DND-41 (cell line): ENCODE data around the gene TAF5L.

Experiments used
- ATAC-seq: fragments of 200-7000 bp; cut with Tn5 transposase; 3 replicates; pipeline ENCODE4 v1.9.1; 2021; ENCODE audit warnings: low read depth; ENCODE audit not compliant: insufficient read depth
- DNase-seq: peaks from one replicate; pipeline ENCODE4 v3.0.0-alpha.2; 2020
- H2AFZ ChIP-seq: 2 replicates; pipeline ENCODE4 v1.6.0; 2012; ENCODE audit warnings: low read depth, low read length
- H3K27ac ChIP-seq: 2 replicates; pipeline ENCODE4 v1.5.1; 2012; ENCODE audit warnings: low read length, inconsistent platforms
- H3K27me3 ChIP-seq: fragments of 200-600 bp; sonication (generic); 2 replicates; pipeline ENCODE4 v1.6.0; 2012; ENCODE audit warnings: low read length, mild to moderate bottlenecking, inconsistent platforms; ENCODE audit not compliant: insufficient read depth, poor library complexity
- H3K36me3 ChIP-seq: 2 replicates; pipeline ENCODE4 v1.5.1; 2012; ENCODE audit warnings: low read length, inconsistent platforms; ENCODE audit not compliant: insufficient read depth
- H3K4me1 ChIP-seq: 2 replicates; pipeline ENCODE4 v1.5.1; 2012; ENCODE audit warnings: mild to moderate bottlenecking, low read length; ENCODE audit not compliant: insufficient read depth
- H3K4me2 ChIP-seq: 2 replicates; pipeline ENCODE4 v1.6.0; 2012; ENCODE audit warnings: mild to moderate bottlenecking, moderate library complexity, low read length, inconsistent platforms; ENCODE audit not compliant: insufficient read depth
- H3K4me3 ChIP-seq, 2 experiments: fragments of 200-600 bp in 1 of 2; shearing (Covaris generic) in 1 of 2; 2 replicates each; pipeline ENCODE4 v1.5.1; 2012 to 2016; ENCODE audit warnings: inconsistent platforms in 2 of 2, low read length in 2 of 2, mild to moderate bottlenecking in 2 of 2, low read depth in 1 of 2, moderate library complexity in 1 of 2
- H3K79me2 ChIP-seq: 2 replicates; pipeline ENCODE4 v1.6.0; 2012; ENCODE audit warnings: low read length, inconsistent platforms; ENCODE audit not compliant: insufficient read depth
- H3K9ac ChIP-seq: 2 replicates; pipeline ENCODE4 v1.6.0; 2012; ENCODE audit warnings: low read depth, mild to moderate bottlenecking, inconsistent platforms, low read length, moderate library complexity
- H3K9me3 ChIP-seq: 2 replicates; pipeline ENCODE4 v1.5.1; 2012; ENCODE audit warnings: low read length, moderate library complexity, mild to moderate bottlenecking, inconsistent platforms; ENCODE audit not compliant: insufficient read depth, severe bottlenecking
- H4K20me1 ChIP-seq: 2 replicates; pipeline ENCODE4 v1.6.0; 2012; ENCODE audit warnings: low read length; ENCODE audit not compliant: insufficient read depth
- EZH2 ChIP-seq: IDR thresholded peaks from 3 replicates; pipeline ENCODE4 v1.6.1; 2012; ENCODE audit warnings: borderline replicate concordance, low read depth, mild to moderate bottlenecking, moderate library complexity, low read length, inconsistent platforms; ENCODE audit not compliant: severe bottlenecking
- TF ChIP-seq, protein P1 (sequence below): IDR thresholded peaks from 2 replicates; pipeline ENCODE4 v1.5.1; 2012; ENCODE audit warnings: borderline replicate concordance, low read length, moderate library complexity, mild to moderate bottlenecking; ENCODE audit not compliant: poor library complexity, severe bottlenecking; ENCODE audit errors: extremely low read depth

TAF5L gene

DNA sequence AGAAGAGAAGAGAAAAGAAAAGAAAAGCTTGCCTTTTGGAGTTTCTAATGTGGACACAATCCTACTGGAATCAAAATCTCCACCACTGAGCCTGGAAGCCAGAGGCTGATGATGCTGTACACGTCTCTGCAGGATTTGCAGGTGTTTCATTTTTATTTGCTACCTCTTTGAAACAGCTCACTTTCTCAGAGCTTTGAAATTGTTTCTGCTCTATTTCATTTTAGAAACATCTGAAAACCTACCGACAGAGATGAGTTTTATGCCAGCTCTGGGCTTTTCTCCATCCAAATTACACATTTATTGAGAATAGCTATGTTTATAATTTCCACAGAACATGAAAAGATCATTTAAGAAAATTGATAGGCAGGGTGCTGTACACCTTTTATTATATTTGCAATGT, 46.3 kb upstream of the TAF5L start:
- Histone ChIP-seq H3K9me3 (no peaks in the 10 kb centered on the region), H3K36me3 (no peaks in the 10 kb centered on the region), H3K27me3 (no peaks in the 10 kb centered on the region), H3K4me2 (no peak overlapping the region), H3K9ac (no peak overlapping the region), H3K4me3 (no peak overlapping the region), H3K4me1 (peaks cover 27% of the 10 kb centered on the region), H4K20me1 (no peaks in the 10 kb centered on the region), H3K79me2 (no peaks in the 10 kb centered on the region), H3K27ac (no peak overlapping the region; the same call in 1 of the 2 replicates), H2AFZ (no peak overlapping the region)
- ATAC-seq (no peak), DNase-seq (no peak)
- TF ChIP-seq, protein P1, sequence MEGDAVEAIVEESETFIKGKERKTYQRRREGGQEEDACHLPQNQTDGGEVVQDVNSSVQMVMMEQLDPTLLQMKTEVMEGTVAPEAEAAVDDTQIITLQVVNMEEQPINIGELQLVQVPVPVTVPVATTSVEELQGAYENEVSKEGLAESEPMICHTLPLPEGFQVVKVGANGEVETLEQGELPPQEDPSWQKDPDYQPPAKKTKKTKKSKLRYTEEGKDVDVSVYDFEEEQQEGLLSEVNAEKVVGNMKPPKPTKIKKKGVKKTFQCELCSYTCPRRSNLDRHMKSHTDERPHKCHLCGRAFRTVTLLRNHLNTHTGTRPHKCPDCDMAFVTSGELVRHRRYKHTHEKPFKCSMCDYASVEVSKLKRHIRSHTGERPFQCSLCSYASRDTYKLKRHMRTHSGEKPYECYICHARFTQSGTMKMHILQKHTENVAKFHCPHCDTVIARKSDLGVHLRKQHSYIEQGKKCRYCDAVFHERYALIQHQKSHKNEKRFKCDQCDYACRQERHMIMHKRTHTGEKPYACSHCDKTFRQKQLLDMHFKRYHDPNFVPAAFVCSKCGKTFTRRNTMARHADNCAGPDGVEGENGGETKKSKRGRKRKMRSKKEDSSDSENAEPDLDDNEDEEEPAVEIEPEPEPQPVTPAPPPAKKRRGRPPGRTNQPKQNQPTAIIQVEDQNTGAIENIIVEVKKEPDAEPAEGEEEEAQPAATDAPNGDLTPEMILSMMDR: no peak
- TF ChIP-seq EZH2: no peak

- Histone ChIP-seq H2AFZ (no peak overlapping the region), H4K20me1 (no peaks in the 10 kb centered on the region), H3K27ac (no peak overlapping the region), H3K9me3 (no peaks in the 10 kb centered on the region), H3K9ac (no peak overlapping the region), H3K4me1 (peaks cover 32% of the 10 kb centered on the region), H3K36me3 (no peaks in the 10 kb centered on the region), H3K4me2 (no peak overlapping the region), H3K4me3 (no peak overlapping the region), H3K27me3 (no peaks in the 10 kb centered on the region), H3K79me2 (no peaks in the 10 kb centered on the region)
- TF ChIP-seq, protein P1: no peak
- TF ChIP-seq EZH2: no peak
- DNase-seq (no peak), ATAC-seq (0 out of 3 replicates have a peak, but pooled peaks have one; percentile 12)
Measured at GRCh38 chr1:229671310-229671709, 45.4 kb upstream of the TAF5L start.

DNA sequence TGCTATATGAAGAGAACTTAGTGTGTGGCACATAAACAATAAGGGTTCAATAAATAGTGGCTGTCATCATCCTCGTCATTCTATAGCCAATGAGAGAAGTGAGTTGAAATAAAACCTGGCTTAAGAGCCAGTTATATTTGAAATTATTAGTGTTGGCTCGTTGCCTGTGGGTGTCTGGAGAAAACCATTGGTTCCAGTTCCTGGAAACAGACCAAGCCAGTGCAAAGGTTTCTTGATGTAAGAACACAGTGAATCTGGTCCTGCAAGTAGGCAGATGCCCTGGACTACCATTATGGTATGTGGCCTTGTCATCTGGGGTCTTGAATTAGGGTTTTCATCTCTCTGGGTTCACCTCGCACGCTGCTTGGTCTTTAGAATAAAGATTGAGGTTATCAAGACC, 43.4 kb upstream of the TAF5L start:
- Histone ChIP-seq H3K4me2 (no peak overlapping the region), H3K36me3 (no peaks in the 10 kb centered on the region), H3K27ac (no peak overlapping the region), H3K9me3 (no peaks in the 10 kb centered on the region), H3K27me3 (no peaks in the 10 kb centered on the region), H4K20me1 (no peaks in the 10 kb centered on the region), H3K79me2 (no peaks in the 10 kb centered on the region), H3K4me3 (no peak overlapping the region), H3K9ac (no peak overlapping the region), H2AFZ (no peak overlapping the region), H3K4me1 (peaks cover 31% of the 10 kb centered on the region)
- TF ChIP-seq, protein P1: no peak
- TF ChIP-seq EZH2: no peak
- DNase-seq (no peak), ATAC-seq (no peak)

- Histone ChIP-seq H4K20me1 (no peaks in the 10 kb centered on the region), H3K9ac (no peak overlapping the region), H3K4me2 (no peak overlapping the region), H3K79me2 (peaks cover 5% of the 10 kb centered on the region), H3K9me3 (no peaks in the 10 kb centered on the region), H3K27me3 (no peaks in the 10 kb centered on the region), H2AFZ (no peak overlapping the region), H3K4me3 (no peak overlapping the region), H3K4me1 (peaks cover 47% of the 10 kb centered on the region), H3K27ac (peak overlapping the region; percentile 28; the same call in 1 of the 2 replicates), H3K36me3 (peaks cover 13% of the 10 kb centered on the region)
- DNase-seq: no peak
- TF ChIP-seq EZH2: no peak
- TF ChIP-seq, protein P1: no peak
- no peak for ATAC-seq
Measured at GRCh38 chr1:229666585-229666984, 40.7 kb upstream of the TAF5L start.
